ENCODE measurements around the gene AMMECR1. TPM values are rescaled to one million over a fixed set of nuclear protein-coding genes. Genes with fewer than 3 reads are reported as not detected.
"Not testable (repeated sequence)": the region's sequence is repeated elsewhere in the genome, so short reads cannot be mapped to it uniquely, and the experiment has no call there.

Gene AMMECR1
- total and polyA plus RNA-seq, 2 of the 13 experiments (the other 11 are each of a cell fraction or from before 2014, with no cell fraction given), result 3.1 to 7.5 TPM

GRCh38 chrX:110328613-110329012 is 10.7 kb upstream of the AMMECR1 start:
- POLR2A ChIA-PET; H3K4me2 ChIP-seq (ENCODE audit: low read depth, low read length); CTCF ChIA-PET (ENCODE audit: low intra/inter-chr PET ratio, low total read pairs); BruUV-seq (replicated peaks); in situ Hi-C loops (cut with HindIII; ENCODE audit: extremely low pct_ligation_motif_present, low pct_unique_long_range_greater_than_20kb); H3K79me2 ChIP-seq (ENCODE audit: insufficient read depth, low read length); H3K36me3 ChIP-seq (replicated peaks in 1 of 2; ENCODE audit: control insufficient read depth in 1 of 2, insufficient read depth in 2 of 2, low read length in 2 of 2); H3K4me3 ChIP-seq (replicated peaks in 1 of 3; ENCODE audit: insufficient read depth in 1 of 3, low read depth in 2 of 3, low read length in 3 of 3); intact Hi-C loops (cut with micrococcal nuclease; ENCODE audit: unreplicated experiment); H3K9ac ChIP-seq (ENCODE audit: insufficient read depth, low read depth, low read length); H2AFZ ChIP-seq (ENCODE audit: low read length); ATAC-seq; H4K20me1 ChIP-seq (ENCODE audit: insufficient read depth, low read length); H3K27me3 ChIP-seq (ENCODE audit: control insufficient read depth in 1 of 2, insufficient read depth in 2 of 2, low read length in 2 of 2); FAIRE-seq; DNase-seq (ENCODE audit: low spot score); H3K27ac ChIP-seq (ENCODE audit: extremely low read length, insufficient read depth, low read length); H3K4me1 ChIP-seq (ENCODE audit: insufficient read depth, low read length); H3K9me3 ChIP-seq (ENCODE audit: low read length): not testable (repeated sequence)
- WGBS (ENCODE audit: low lambda C conversion rate), result 0% methylated on average over 1 of the region's 1 CpG

- TF ChIP-seq NCOA2 (CRISPR knock-in tag; IDR thresholded peaks at IDR 0.05) (no peak), GLI4 (CRISPR knock-in tag; IDR thresholded peaks at IDR 0.05; ENCODE audit: borderline replicate concordance) (no peak), PAX8 (CRISPR knock-in tag; IDR thresholded peaks at IDR 0.05; ENCODE audit: borderline replicate concordance) (no peak), ZNF496 (CRISPR knock-in tag; IDR thresholded peaks at IDR 0.05; ENCODE audit: insufficient replicate concordance) (no peak), SALL2 (CRISPR knock-in tag; IDR thresholded peaks at IDR 0.05) (no peak), CCDC6 (CRISPR knock-in tag; IDR thresholded peaks at IDR 0.05) (no peak), ZNF276 (CRISPR knock-in tag; IDR thresholded peaks at IDR 0.05; ENCODE audit: low read depth) (no peak)
- BruUV-seq (replicated peaks), result no TSS peak
- Histone ChIP-seq H3K4me1 (ENCODE audit: insufficient read depth, low read length) (no peaks in the 10 kb centered on the region), H3K9me3 (ENCODE audit: low read length) (no peaks in the 10 kb centered on the region), H3K4me3 (replicated peaks in 1 of 3; ENCODE audit: insufficient read depth in 1 of 3, low read depth in 2 of 3, low read length in 3 of 3) (no peak overlapping the region), H3K4me2 (ENCODE audit: low read depth, low read length) (no peak overlapping the region), H4K20me1 (ENCODE audit: insufficient read depth, low read length) (no peaks in the 10 kb centered on the region), H3K9ac (ENCODE audit: insufficient read depth, low read depth, low read length) (no peak overlapping the region), H3K27ac (ENCODE audit: extremely low read length, insufficient read depth, low read length) (no peak overlapping the region), H2AFZ (ENCODE audit: low read length) (no peak overlapping the region), H3K27me3 (ENCODE audit: control insufficient read depth in 1 of 2, insufficient read depth in 2 of 2, low read length in 2 of 2) (no peaks in the 10 kb centered on the region), H3K36me3 (replicated peaks in 1 of 2; ENCODE audit: control insufficient read depth in 1 of 2, insufficient read depth in 2 of 2, low read length in 2 of 2) (no peaks in the 10 kb centered on the region), H3K79me2 (ENCODE audit: insufficient read depth, low read length) (no peaks in the 10 kb centered on the region)
- ATAC-seq (no peak), DNase-seq (ENCODE audit: low spot score) (no peak), FAIRE-seq (no peak)
- WGBS (ENCODE audit: low lambda C conversion rate), result 95% methylated on average over 1 of the region's 1 CpG
- ChIA-PET CTCF (ENCODE audit: low intra/inter-chr PET ratio, low total read pairs) (no interaction called here), POLR2A (no interaction called here)
- intact Hi-C loops (cut with micrococcal nuclease; ENCODE audit: unreplicated experiment), result no loop called here
- in situ Hi-C loops (cut with HindIII; ENCODE audit: extremely low pct_ligation_motif_present, low pct_unique_long_range_greater_than_20kb), result no loop called here
Measured at GRCh38 chrX:110327336-110327735, 9.5 kb upstream of the AMMECR1 start.

Measured in HepG2 (cell line).